ENCODE measurements around the gene FMN1. TPM values are rescaled to one million over a fixed set of nuclear protein-coding genes. Genes with fewer than 3 reads are reported as not detected.

Gene FMN1
- polyA plus RNA-seq, 3 donors = 0.28 to 3.7 (median 0.34) TPM

DNA sequence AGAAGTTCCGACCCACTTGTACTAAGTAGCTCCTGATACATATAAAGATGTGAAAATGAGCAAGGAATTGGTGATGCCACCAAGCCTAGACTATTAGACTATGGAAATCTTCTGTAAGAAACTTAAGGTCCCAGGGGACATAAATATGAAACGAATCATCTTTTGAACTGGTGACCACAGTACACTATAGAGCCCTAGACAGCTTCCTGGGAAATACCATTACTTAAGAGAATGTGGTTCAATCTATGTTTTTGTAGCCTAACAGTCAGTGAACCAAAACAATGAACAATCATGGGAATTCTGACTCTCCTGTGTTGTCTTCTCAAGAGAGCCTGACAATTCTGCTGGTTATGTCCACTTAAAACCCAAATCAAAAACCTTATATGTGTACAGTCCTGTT, 285.1 kb downstream of the FMN1 start:
- no peaks in the 10 kb centered on the region for H3K27me3 ChIP-seq (ENCODE audit: control insufficient read depth in 2 of 2, insufficient read depth in 2 of 2, low read length in 2 of 2)
- no peaks in the 10 kb centered on the region for H3K79me2 ChIP-seq (ENCODE audit: insufficient read depth, low read length)
- Mint-ChIP-seq H3K27ac (peak overlapping the region in 6 of 7 donors; percentile 45 to 89 (median 86)), H3K36me3 (peaks cover 0 to 2% of the 10 kb centered on the region in 2 donors), H3K27me3 (ENCODE audit: low read depth in 3 of 3) (peaks cover 0 to 3% (median 0%) of the 10 kb centered on the region in 3 donors), H3K4me1 (peaks cover 39% of the 10 kb centered on the region), H3K4me3 (no peak overlapping the region), H3K9me3 (peaks cover 0 to 3% (median 0%) of the 10 kb centered on the region in 7 donors)
- no peak for DNase-seq
- H3K9ac ChIP-seq (ENCODE audit: insufficient read depth, low read length, poor library complexity, severe bottlenecking) = no peak overlapping the region
- H3K36me3 ChIP-seq (replicated peaks in 1 of 2; ENCODE audit: control insufficient read depth in 1 of 2, insufficient read depth in 2 of 2, low read length in 2 of 2) = no peaks in the 10 kb centered on the region
- no CpG with 5 or more reads among the region's 2 CpGs for WGBS (ENCODE audit: insufficient coverage)
- intact Hi-C loops (cut with micrococcal nuclease) = loop anchor here in 1 of 2 donors (5.0 kb wide), 1 partner anchor 37 kb away; no protein-coding TSS in a partner anchor
- H3K4me1 ChIP-seq (ENCODE audit: control insufficient read depth in 1 of 2, insufficient read depth in 2 of 2, low read length in 2 of 2) = peaks cover 36 to 38% of the 10 kb centered on the region in 2 donors
- H3K4me3 ChIP-seq (replicated peaks in 1 of 3; ENCODE audit: low read depth in 2 of 3, low read length in 3 of 3) = peak overlapping the region in 1 of 3 experiments; percentile 68
- H3K9me3 ChIP-seq (replicated peaks in 1 of 2; ENCODE audit: control insufficient read depth in 1 of 2, insufficient read depth in 1 of 2, low read length in 2 of 2) = no peaks in the 10 kb centered on the region
- TF ChIP-seq, protein P1, sequence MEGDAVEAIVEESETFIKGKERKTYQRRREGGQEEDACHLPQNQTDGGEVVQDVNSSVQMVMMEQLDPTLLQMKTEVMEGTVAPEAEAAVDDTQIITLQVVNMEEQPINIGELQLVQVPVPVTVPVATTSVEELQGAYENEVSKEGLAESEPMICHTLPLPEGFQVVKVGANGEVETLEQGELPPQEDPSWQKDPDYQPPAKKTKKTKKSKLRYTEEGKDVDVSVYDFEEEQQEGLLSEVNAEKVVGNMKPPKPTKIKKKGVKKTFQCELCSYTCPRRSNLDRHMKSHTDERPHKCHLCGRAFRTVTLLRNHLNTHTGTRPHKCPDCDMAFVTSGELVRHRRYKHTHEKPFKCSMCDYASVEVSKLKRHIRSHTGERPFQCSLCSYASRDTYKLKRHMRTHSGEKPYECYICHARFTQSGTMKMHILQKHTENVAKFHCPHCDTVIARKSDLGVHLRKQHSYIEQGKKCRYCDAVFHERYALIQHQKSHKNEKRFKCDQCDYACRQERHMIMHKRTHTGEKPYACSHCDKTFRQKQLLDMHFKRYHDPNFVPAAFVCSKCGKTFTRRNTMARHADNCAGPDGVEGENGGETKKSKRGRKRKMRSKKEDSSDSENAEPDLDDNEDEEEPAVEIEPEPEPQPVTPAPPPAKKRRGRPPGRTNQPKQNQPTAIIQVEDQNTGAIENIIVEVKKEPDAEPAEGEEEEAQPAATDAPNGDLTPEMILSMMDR (IDR thresholded peaks at IDR 0.05) = no peak
- H4K20me1 ChIP-seq (ENCODE audit: insufficient read depth, low read length) = no peaks in the 10 kb centered on the region
- H2AFZ ChIP-seq (ENCODE audit: insufficient read depth, low read depth, low read length, poor library complexity, severe bottlenecking) = no peak overlapping the region
- peak overlapping the region in 1 of 2 donors; percentile 85 for H3K27ac ChIP-seq (ENCODE audit: low read depth in 1 of 2, low read length in 2 of 2)
- peak overlapping the region; percentile 77 for H3K4me2 ChIP-seq (replicated peaks; ENCODE audit: extremely low read depth, low read length, poor library complexity, severe bottlenecking)

DNA sequence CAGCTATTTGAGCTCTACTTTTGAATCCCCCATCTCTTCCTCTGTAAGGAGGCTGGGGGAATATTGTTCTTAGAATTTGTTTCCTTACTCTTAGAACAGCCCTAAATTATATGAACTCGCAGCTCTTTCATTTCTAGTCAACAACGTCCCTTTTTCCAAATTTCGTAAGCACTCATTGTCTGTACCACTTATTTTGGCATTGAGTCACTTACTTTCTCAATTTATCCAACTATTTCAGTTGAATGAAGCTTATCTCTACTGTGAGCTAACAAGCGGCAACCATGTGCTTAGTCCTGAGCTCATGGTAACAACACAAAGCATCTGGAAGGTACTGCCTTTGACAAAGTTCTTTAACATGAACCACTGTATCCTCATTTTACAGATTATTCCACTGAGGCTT, 285.6 kb downstream of the FMN1 start:
- Histone ChIP-seq H3K4me1 (ENCODE audit: control insufficient read depth in 1 of 2, insufficient read depth in 2 of 2, low read length in 2 of 2) (peaks cover 41 to 43% of the 10 kb centered on the region in 2 donors), H3K27ac (ENCODE audit: low read depth in 1 of 2, low read length in 2 of 2) (peak overlapping the region; percentile 52 to 85), H2AFZ (ENCODE audit: insufficient read depth, low read depth, low read length, poor library complexity, severe bottlenecking) (peak overlapping the region; percentile 18), H3K27me3 (ENCODE audit: control insufficient read depth in 2 of 2, insufficient read depth in 2 of 2, low read length in 2 of 2) (no peaks in the 10 kb centered on the region), H4K20me1 (ENCODE audit: insufficient read depth, low read length) (no peaks in the 10 kb centered on the region), H3K9me3 (replicated peaks in 1 of 2; ENCODE audit: control insufficient read depth in 1 of 2, insufficient read depth in 1 of 2, low read length in 2 of 2) (no peaks in the 10 kb centered on the region), H3K79me2 (ENCODE audit: insufficient read depth, low read length) (no peaks in the 10 kb centered on the region), H3K4me3 (replicated peaks in 1 of 3; ENCODE audit: low read depth in 2 of 3, low read length in 3 of 3) (peak overlapping the region; percentile 22 to 68 (median 56)), H3K9ac (ENCODE audit: insufficient read depth, low read length, poor library complexity, severe bottlenecking) (peak overlapping the region; percentile 32), H3K4me2 (replicated peaks; ENCODE audit: extremely low read depth, low read length, poor library complexity, severe bottlenecking) (peak overlapping the region; percentile 77), H3K36me3 (replicated peaks in 1 of 2; ENCODE audit: control insufficient read depth in 1 of 2, insufficient read depth in 2 of 2, low read length in 2 of 2) (no peaks in the 10 kb centered on the region)
- TF ChIP-seq, protein P1 (IDR thresholded peaks at IDR 0.05) = no peak
- intact Hi-C loops (cut with micrococcal nuclease) = loop anchor here in 1 of 2 donors (5.0 kb wide), 1 partner anchor 37 kb away; no protein-coding TSS in a partner anchor
- peak overlapping the region; percentile 43 to 78 for H3K4me3 Mint-ChIP-seq
- H3K27me3 Mint-ChIP-seq (ENCODE audit: low read depth in 3 of 3) = peaks cover 0 to 3% (median 0%) of the 10 kb centered on the region in 3 donors
- H3K9me3 Mint-ChIP-seq = peaks cover 0 to 3% (median 0%) of the 10 kb centered on the region in 7 donors
- peak overlapping the region; percentile 57 to 93 (median 88) for H3K27ac Mint-ChIP-seq
- peaks cover 44% of the 10 kb centered on the region for H3K4me1 Mint-ChIP-seq
- WGBS (ENCODE audit: insufficient coverage) = 0% methylated on average over 1 of the region's 4 CpGs
- H3K36me3 Mint-ChIP-seq = peaks cover 0 to 2% of the 10 kb centered on the region in 2 donors
- DNase-seq = peak; percentile 33 to 60 (median 46)
